ENCODE measurements around the gene CCDC85C. TPM values are rescaled to one million over a fixed set of nuclear protein-coding genes. Genes with fewer than 3 reads are reported as not detected.

The CCDC85C gene
- polyA plus RNA-seq, 1 experiment, result 7.2 TPM

GRCh38 chr14:99636487-99636886 lies 32.5 kb upstream of the CCDC85C start:
- no peak overlapping the region for H3K4me3 ChIP-seq (ENCODE audit: low read depth, low read length)
- H3K27me3 ChIP-seq (ENCODE audit: control insufficient read depth, insufficient read depth, low read length), result peaks cover 4% of the 10 kb centered on the region
- ChIA-PET CTCF (no interaction called here), POLR2A (no interaction called here)
- no peak for DNase-seq (ENCODE audit: low read depth, low spot score)
- H3K27ac ChIP-seq (ENCODE audit: low read depth, low read length), result no peak overlapping the region
- no peaks in the 10 kb centered on the region; the same call in 1 of the 2 replicates for H3K9me3 ChIP-seq (ENCODE audit: control insufficient read depth, insufficient read depth, low read length)
- no peak for TF ChIP-seq CTCF (IDR thresholded peaks at IDR 0.05; ENCODE audit: low read depth, low read length)

- CTCF ChIA-PET, result no interaction called here
- Histone ChIP-seq H3K9me3 (ENCODE audit: control insufficient read depth, insufficient read depth, low read length) (no peaks in the 10 kb centered on the region; the same call in 1 of the 2 replicates), H3K27me3 (ENCODE audit: control insufficient read depth, insufficient read depth, low read length) (peaks cover 4% of the 10 kb centered on the region), H3K27ac (ENCODE audit: low read depth, low read length) (no peak overlapping the region), H3K4me3 (ENCODE audit: low read depth, low read length) (no peak overlapping the region)
- no peak for DNase-seq (ENCODE audit: low read depth, low spot score)
- POLR2A ChIA-PET, result no interaction called here
- TF ChIP-seq CTCF (IDR thresholded peaks at IDR 0.05; ENCODE audit: low read depth, low read length), result no peak
Measured at GRCh38 chr14:99635116-99635515, 31.1 kb upstream of the CCDC85C start.

- TF ChIP-seq CTCF (IDR thresholded peaks at IDR 0.05; ENCODE audit: low read depth, low read length), result no peak
- peaks cover 4% of the 10 kb centered on the region for H3K27me3 ChIP-seq (ENCODE audit: control insufficient read depth, insufficient read depth, low read length)
- H3K27ac ChIP-seq (ENCODE audit: low read depth, low read length), result no peak overlapping the region
- ChIA-PET POLR2A (no interaction called here), CTCF (no interaction called here)
- no peak for DNase-seq (ENCODE audit: low read depth, low spot score)
- no peak overlapping the region for H3K4me3 ChIP-seq (ENCODE audit: low read depth, low read length)
- H3K9me3 ChIP-seq (ENCODE audit: control insufficient read depth, insufficient read depth, low read length), result no peaks in the 10 kb centered on the region; the same call in 1 of the 2 replicates
Measured at GRCh38 chr14:99634443-99634842, 30.4 kb upstream of the CCDC85C start.

GRCh38 chr14:99633918-99634317 lies 29.9 kb upstream of the CCDC85C start:
- CTCF ChIA-PET, result no interaction called here
- Histone ChIP-seq H3K27me3 (ENCODE audit: control insufficient read depth, insufficient read depth, low read length) (peaks cover 4% of the 10 kb centered on the region), H3K9me3 (ENCODE audit: control insufficient read depth, insufficient read depth, low read length) (no peaks in the 10 kb centered on the region; the same call in 1 of the 2 replicates), H3K4me3 (ENCODE audit: low read depth, low read length) (no peak overlapping the region), H3K27ac (ENCODE audit: low read depth, low read length) (no peak overlapping the region)
- POLR2A ChIA-PET, result no interaction called here
- TF ChIP-seq CTCF (IDR thresholded peaks at IDR 0.05; ENCODE audit: low read depth, low read length), result no peak
- DNase-seq (ENCODE audit: low read depth, low spot score), result no peak

- peaks cover 4% of the 10 kb centered on the region for H3K27me3 ChIP-seq (ENCODE audit: control insufficient read depth, insufficient read depth, low read length)
- CTCF ChIA-PET, result no interaction called here
- no peak overlapping the region for H3K27ac ChIP-seq (ENCODE audit: low read depth, low read length)
- no peak for DNase-seq (ENCODE audit: low read depth, low spot score)
- TF ChIP-seq CTCF (IDR thresholded peaks at IDR 0.05; ENCODE audit: low read depth, low read length), result no peak
- no peaks in the 10 kb centered on the region for H3K9me3 ChIP-seq (ENCODE audit: control insufficient read depth, insufficient read depth, low read length)
- H3K4me3 ChIP-seq (ENCODE audit: low read depth, low read length), result no peak overlapping the region
- POLR2A ChIA-PET, result no interaction called here
Measured at GRCh38 chr14:99633141-99633540, 29.1 kb upstream of the CCDC85C start.

All from AG04450 (cell line).